Measurements from ENCODE around the gene FOXN4.

DNA sequence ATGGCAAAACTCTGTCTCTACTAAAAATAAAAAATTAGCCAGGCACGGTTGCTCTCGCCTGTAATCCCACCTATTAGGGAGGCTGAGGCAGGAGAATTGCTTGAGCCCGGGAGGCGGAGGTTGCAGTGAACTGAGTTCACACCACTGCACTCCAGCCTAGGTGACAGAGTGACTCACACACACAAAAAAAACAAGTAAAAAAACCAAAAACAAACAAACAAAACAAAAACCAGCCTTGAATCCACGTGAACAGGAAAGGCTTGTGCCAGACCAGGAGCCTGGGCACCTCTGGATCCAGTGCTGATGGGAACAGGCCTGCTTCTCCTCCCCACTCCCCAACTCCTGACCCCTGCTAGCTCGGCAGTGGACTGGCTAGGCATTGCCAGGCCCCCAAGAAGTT, 3.5 kb downstream of the FOXN4 start:
- TF ChIP-seq, protein P1, sequence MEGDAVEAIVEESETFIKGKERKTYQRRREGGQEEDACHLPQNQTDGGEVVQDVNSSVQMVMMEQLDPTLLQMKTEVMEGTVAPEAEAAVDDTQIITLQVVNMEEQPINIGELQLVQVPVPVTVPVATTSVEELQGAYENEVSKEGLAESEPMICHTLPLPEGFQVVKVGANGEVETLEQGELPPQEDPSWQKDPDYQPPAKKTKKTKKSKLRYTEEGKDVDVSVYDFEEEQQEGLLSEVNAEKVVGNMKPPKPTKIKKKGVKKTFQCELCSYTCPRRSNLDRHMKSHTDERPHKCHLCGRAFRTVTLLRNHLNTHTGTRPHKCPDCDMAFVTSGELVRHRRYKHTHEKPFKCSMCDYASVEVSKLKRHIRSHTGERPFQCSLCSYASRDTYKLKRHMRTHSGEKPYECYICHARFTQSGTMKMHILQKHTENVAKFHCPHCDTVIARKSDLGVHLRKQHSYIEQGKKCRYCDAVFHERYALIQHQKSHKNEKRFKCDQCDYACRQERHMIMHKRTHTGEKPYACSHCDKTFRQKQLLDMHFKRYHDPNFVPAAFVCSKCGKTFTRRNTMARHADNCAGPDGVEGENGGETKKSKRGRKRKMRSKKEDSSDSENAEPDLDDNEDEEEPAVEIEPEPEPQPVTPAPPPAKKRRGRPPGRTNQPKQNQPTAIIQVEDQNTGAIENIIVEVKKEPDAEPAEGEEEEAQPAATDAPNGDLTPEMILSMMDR (IDR thresholded peaks at IDR 0.05 in 2 of 3, conservative IDR thresholded peaks at IDR 0.05 in 1 of 3; ENCODE audit: borderline replicate concordance in 1 of 3, insufficient read depth in 1 of 3, low read depth in 2 of 3, low read length in 2 of 3), result no peak
- no peak for TF ChIP-seq EZH2phosphoT487 (IDR thresholded peaks at IDR 0.05; ENCODE audit: borderline replicate concordance)
- no peak for TF ChIP-seq EZH2 (IDR thresholded peaks at IDR 0.05)
- TF ChIP-seq POLR2AphosphoS5 (IDR thresholded peaks at IDR 0.05; ENCODE audit: low read depth, low read length), result no peak
- no peak for TF ChIP-seq POLR2A (IDR thresholded peaks at IDR 0.05; ENCODE audit: borderline replicate concordance, extremely low read depth, insufficient read depth, insufficient read length)
- no peak for TF ChIP-seq ELF1 (IDR thresholded peaks at IDR 0.05; ENCODE audit: borderline replicate concordance, low read depth)
- TF ChIP-seq, protein P2, sequence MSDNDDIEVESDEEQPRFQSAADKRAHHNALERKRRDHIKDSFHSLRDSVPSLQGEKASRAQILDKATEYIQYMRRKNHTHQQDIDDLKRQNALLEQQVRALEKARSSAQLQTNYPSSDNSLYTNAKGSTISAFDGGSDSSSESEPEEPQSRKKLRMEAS (IDR thresholded peaks at IDR 0.05), result no peak
- no peak for TF ChIP-seq JUND (IDR thresholded peaks at IDR 0.05)
- TF ChIP-seq CEBPB (IDR thresholded peaks at IDR 0.05; ENCODE audit: low read depth), result no peak
- no peak for TF ChIP-seq REST (IDR thresholded peaks at IDR 0.05; ENCODE audit: low read depth)

Measured in HCT116 (cell line).